H1 (cell line): ENCODE results near the gene ATXN2L. TPM values are rescaled to one million over a fixed set of nuclear protein-coding genes. Genes with fewer than 3 reads are reported as not detected.

ENCODE experiments used
- BCL11A ChIP-seq, 2 experiments: IDR thresholded peaks; one replicate each; pipeline ENCODE4 v1.6.1; 2011; ENCODE audit warnings: low read depth in 2 of 2, low read length in 2 of 2, mild to moderate bottlenecking in 2 of 2
- CBX8 ChIP-seq: fragments of 300-800, 300-1000 bp; sonication (generic); IDR thresholded peaks from 2 replicates; pipeline ENCODE4 v1.7.1; 2016; ENCODE audit warnings: low read depth, low read length, borderline replicate concordance
- CHD7 ChIP-seq: fragments of 300-600 bp; sonication (generic); IDR thresholded peaks from 2 replicates; pipeline ENCODE4 v1.7.1; 2012; ENCODE audit warnings: low read length, moderate library complexity, mild to moderate bottlenecking, inconsistent platforms; ENCODE audit not compliant: insufficient replicate concordance
- CREB1 ChIP-seq: IDR thresholded peaks from 2 replicates; pipeline ENCODE4 v1.6.1; 2012; ENCODE audit warnings: inconsistent platforms
- POLR2AphosphoS5 ChIP-seq: IDR thresholded peaks from 2 replicates; pipeline ENCODE4 v1.6.1; 2011; ENCODE audit warnings: low read depth, low read length
- SIX5 ChIP-seq: IDR thresholded peaks from 2 replicates; pipeline ENCODE4 v1.6.1; 2011; ENCODE audit warnings: mild to moderate bottlenecking, low read depth, low read length
- YY1 ChIP-seq: IDR thresholded peaks from 2 replicates; pipeline ENCODE4 v1.6.1; 2011; ENCODE audit warnings: low read depth, mild to moderate bottlenecking, low read length
- ZNF274 ChIP-seq: IDR thresholded peaks from 2 replicates; pipeline ENCODE4 v1.7.0; 2012; ENCODE audit warnings: low read length, borderline replicate concordance; ENCODE audit errors: extremely low read depth
- polyA plus RNA-seq, 7 experiments: library from polyadenylated mRNA; depleted of rRNA in 3 of 7; stranded (reverse) in 5 of 7; unstranded in 2 of 7; fragments of >200 nt in 5 of 7; fragments of 200-250 nt in 2 of 7; gene quantifications; 1 replicate in 5 of 7; 2 replicates in 1 of 7; 4 replicates in 1 of 7; pipeline versions ENCODE4 v1.2.1 to v1.2.3, GENCODE V29; 2011 to 2013; ENCODE audit warnings: missing spikeins in 2 of 7, mixed read lengths in 2 of 7
- total RNA-seq: library from RNA; stranded (reverse); fragmentation: NEBNext Ultra II Directional; extraction: Animal tissue kit (Norgen Biotek cat#: 25700); gene quantifications from 2 replicates; pipeline ENCODE4 v1.2.1, GENCODE V29; 2021
- TF ChIP-seq, protein P1 (sequence below): IDR thresholded peaks from 2 replicates; pipeline ENCODE4 v1.6.1; 2011; ENCODE audit warnings: low read length, improper control_type of control experiment

ATXN2L gene
- total and polyA plus RNA-seq, 2 of the 8 experiments (the other 6 are each of a cell fraction or from before 2014, with no cell fraction given) = 79.1 to 227 TPM

DNA sequence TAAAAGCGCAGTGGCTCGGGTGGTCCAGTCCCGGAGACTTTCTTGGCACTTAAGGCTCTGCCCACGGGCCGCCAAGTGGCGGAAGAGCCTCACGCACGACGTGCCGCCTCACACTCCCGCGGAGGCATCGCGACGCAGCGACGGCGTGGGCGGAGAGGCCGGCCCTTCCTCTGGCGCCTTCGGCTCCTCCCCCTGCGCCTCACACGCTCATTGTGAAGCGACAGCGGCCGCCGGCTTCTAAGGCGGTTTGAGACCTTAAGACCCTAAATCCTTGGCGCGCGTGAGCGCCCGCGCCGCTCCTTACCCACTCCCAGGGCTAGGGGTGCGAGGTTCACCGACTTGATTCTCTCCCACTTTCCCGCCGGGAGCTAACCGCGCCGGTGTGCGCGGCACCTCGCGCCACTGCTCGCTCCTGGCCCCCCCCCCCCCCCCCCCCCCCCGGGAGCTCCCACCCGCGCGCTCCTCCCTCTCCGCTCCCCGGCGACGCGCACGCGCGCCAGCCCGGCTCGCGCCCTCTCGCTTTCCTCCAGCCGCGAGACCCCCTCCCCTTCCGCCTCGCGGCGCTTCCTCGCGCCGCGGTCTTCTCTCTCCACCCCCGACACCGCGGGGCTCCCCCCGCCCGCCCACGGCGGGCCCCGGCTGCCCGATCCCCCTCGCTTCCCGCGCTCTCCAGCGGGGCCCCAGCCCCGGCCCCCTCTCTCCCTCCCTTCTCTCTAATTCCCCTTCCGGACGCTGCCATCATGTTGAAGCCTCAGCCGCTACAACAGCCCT lies at the start of gene ATXN2L (continued):
- TF ChIP-seq CHD7 (no peak), ZNF274 (no peak), YY1 (no peak), CREB1 (peak; percentile 92), CBX8 (no peak), BCL11A (IDR thresholded peaks at IDR 0.05; ENCODE audit: low read depth in 2 of 2, low read length in 2 of 2) (no peak), SIX5 (no peak), POLR2AphosphoS5 (peak; percentile 89)
- TF ChIP-seq, protein P1, sequence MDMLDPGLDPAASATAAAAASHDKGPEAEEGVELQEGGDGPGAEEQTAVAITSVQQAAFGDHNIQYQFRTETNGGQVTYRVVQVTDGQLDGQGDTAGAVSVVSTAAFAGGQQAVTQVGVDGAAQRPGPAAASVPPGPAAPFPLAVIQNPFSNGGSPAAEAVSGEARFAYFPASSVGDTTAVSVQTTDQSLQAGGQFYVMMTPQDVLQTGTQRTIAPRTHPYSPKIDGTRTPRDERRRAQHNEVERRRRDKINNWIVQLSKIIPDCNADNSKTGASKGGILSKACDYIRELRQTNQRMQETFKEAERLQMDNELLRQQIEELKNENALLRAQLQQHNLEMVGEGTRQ = no peak; the same call in none of the 2 replicates
